HCT116 (cell line): ENCODE data around the gene ZNF423. TPM values are rescaled to one million over a fixed set of nuclear protein-coding genes. Genes with fewer than 3 reads are reported as not detected.

Experiments used
- ATAC-seq: fragments of 200-7000 bp; cut with Tn5 transposase; 2 replicates; pipeline ENCODE4 v1.9.1; 2020; ENCODE audit warnings: mild to moderate bottlenecking, moderate library complexity
- BruUV-seq: library from RNA; stranded (reverse); fragments of 400-500 nt; replicated peaks from 2 replicates; lab custom pipeline; 2021; lab: Mats Ljungman, UMichigan
- CTCF ChIA-PET: fragments of 300-600 bp; sonication (Branson Sonifier 250); formaldehyde crosslinking; loops from one replicate; lab custom pipeline; 2021; ENCODE audit warnings: antibody characterized with exemption; lab: Charles Lee
- POLR2A ChIA-PET: fragments of 300-600, 350-600 bp; sonication (Branson Sonifier 250); formaldehyde crosslinking; loops from one replicate; lab custom pipeline; 2021; ENCODE audit warnings: antibody characterized with exemption; lab: Charles Lee
- RAD21 ChIA-PET, 2 experiments: fragments of 300-600 bp; sonication (Branson Sonifier 250); formaldehyde crosslinking; loops; one replicate each; lab custom pipeline; 2023; ENCODE audit warnings: low total read pairs in 2 of 2; ENCODE audit not compliant: uncharacterized antibody in 2 of 2, unreplicated experiment in 2 of 2, low non-redundant PET in 1 of 2; lab: Charles Lee
- DNase-seq: peaks from one replicate; pipeline ENCODE4 v3.0.0-alpha.2; 2010; ENCODE audit warnings: low read depth, low spot score
- H2AFZ ChIP-seq: fragments of 200-600 bp; shearing (Covaris generic), sonication (generic); 2 replicates; pipeline ENCODE4 v1.6.1; 2017; ENCODE audit warnings: low read depth, mixed run types, mixed read lengths, antibody characterized with exemption, low read length; ENCODE audit not compliant: poor library complexity, severe bottlenecking
- H3K27ac ChIP-seq: 2 replicates; pipeline ENCODE4 v1.5.1; 2012; ENCODE audit warnings: low read depth, low read length
- H3K27me3 ChIP-seq: fragments of 200-600 bp; sonication (generic); 2 replicates; pipeline ENCODE4 v1.6.1; 2016; ENCODE audit warnings: mixed run types, low read length, mixed read lengths; ENCODE audit not compliant: insufficient read depth
- H3K36me3 ChIP-seq, 2 experiments: fragments of 200-500 bp in 1 of 2; fragments of 200-600 bp in 1 of 2; sonication (Bioruptor generic) in 1 of 2; sonication (generic) in 1 of 2; 2 replicates each; pipeline versions ENCODE4 v1.5.1 to v1.6.1; 2014 to 2016; ENCODE audit warnings: low read length in 2 of 2, inconsistent platforms in 1 of 2, mixed read lengths in 1 of 2, mixed run types in 1 of 2; ENCODE audit not compliant: insufficient read depth in 2 of 2, control insufficient read depth in 1 of 2
- H3K4me1 ChIP-seq, 2 experiments: fragments of 200-600 bp in 1 of 2; sonication (generic) in 1 of 2; 2 replicates each; pipeline versions ENCODE4 v1.5.1 to v1.6.1; 2012 to 2017; ENCODE audit warnings: low read length in 2 of 2, inconsistent platforms in 1 of 2, mild to moderate bottlenecking in 1 of 2, mixed read lengths in 1 of 2, mixed run types in 1 of 2, moderate library complexity in 1 of 2; ENCODE audit not compliant: insufficient read depth in 2 of 2, control insufficient read depth in 1 of 2
- H3K4me2 ChIP-seq: fragments of 200-600 bp; sonication (generic); 2 replicates; pipeline ENCODE4 v1.6.1; 2017; ENCODE audit warnings: mixed run types, low read length, mixed read lengths
- H3K4me3 ChIP-seq, 2 experiments: fragments of 200-600 bp in 1 of 2; sonication (generic) in 1 of 2; replicated peaks in 1 of 2; 2 replicates each; pipeline ENCODE4 v1.5.1; 2011 to 2016; ENCODE audit warnings: low read length in 2 of 2, control low read depth in 1 of 2, low read depth in 1 of 2, mild to moderate bottlenecking in 1 of 2, mixed read lengths in 1 of 2, mixed run types in 1 of 2
- H3K79me2 ChIP-seq: fragments of 200-600 bp; sonication (generic); 2 replicates; pipeline ENCODE4 v1.6.1; 2017; ENCODE audit warnings: mild to moderate bottlenecking, mixed run types, low read length, moderate library complexity, mixed read lengths; ENCODE audit not compliant: insufficient read depth
- H3K9ac ChIP-seq: fragments of 200-600 bp; sonication (generic); 2 replicates; pipeline ENCODE4 v1.6.1; 2016; ENCODE audit warnings: low read length, mixed read lengths
- H3K9me2 ChIP-seq: fragments of 200-600 bp; sonication (generic), shearing (Covaris generic); 2 replicates; pipeline ENCODE4 v1.6.1; 2017; ENCODE audit warnings: mixed run types, mild to moderate bottlenecking, moderate library complexity; ENCODE audit not compliant: insufficient read depth
- H3K9me3 ChIP-seq, 2 experiments: fragments of 200-500 bp in 1 of 2; fragments of 200-600 bp in 1 of 2; sonication (Bioruptor generic) in 1 of 2; sonication (generic) in 1 of 2; 2 replicates each; pipeline ENCODE4 v1.6.1; 2014 to 2017; ENCODE audit warnings: low read length in 2 of 2, mixed read lengths in 2 of 2, inconsistent platforms in 1 of 2, low read depth in 1 of 2, mild to moderate bottlenecking in 1 of 2, mixed run types in 1 of 2, moderate library complexity in 1 of 2; ENCODE audit not compliant: control insufficient read depth in 1 of 2, insufficient read depth in 1 of 2
- H4K20me1 ChIP-seq: fragments of 200-600 bp; sonication (generic), shearing (Covaris generic); 2 replicates; pipeline ENCODE4 v1.6.1; 2017; ENCODE audit warnings: mixed run types, mild to moderate bottlenecking, moderate library complexity; ENCODE audit not compliant: insufficient read depth
- CTCF ChIP-seq, 3 experiments: fragments of 200-600 bp in 1 of 3; sonication (generic) in 1 of 3; IDR thresholded peaks in 2 of 3; conservative IDR thresholded peaks in 1 of 3; 2 replicates each; pipeline ENCODE4 v1.5.1; 2012 to 2017; ENCODE audit warnings: low read depth in 2 of 3, low read length in 2 of 3, antibody characterized with exemption in 1 of 3, borderline replicate concordance in 1 of 3, control low read depth in 1 of 3, mild to moderate bottlenecking in 1 of 3, mixed read lengths in 1 of 3, mixed run types in 1 of 3, moderate library complexity in 1 of 3; ENCODE audit not compliant: insufficient read depth in 1 of 3
- JUND ChIP-seq: IDR thresholded peaks from 2 replicates; pipeline ENCODE4 v1.6.1; 2012
- POLR2AphosphoS5 ChIP-seq: IDR thresholded peaks from 2 replicates; pipeline ENCODE4 v1.6.1; 2011; ENCODE audit warnings: mild to moderate bottlenecking, low read depth, low read length, moderate library complexity
- RAD21 ChIP-seq: IDR thresholded peaks from 2 replicates; pipeline ENCODE4 v1.6.1; 2012; ENCODE audit warnings: low read depth, mild to moderate bottlenecking
- REST ChIP-seq: IDR thresholded peaks from 2 replicates; pipeline ENCODE4 v1.6.1; 2012; ENCODE audit warnings: low read depth
- SP1 ChIP-seq: IDR thresholded peaks from 2 replicates; pipeline ENCODE4 v1.6.1; 2012; ENCODE audit warnings: low read depth
- YY1 ChIP-seq: IDR thresholded peaks from 2 replicates; pipeline ENCODE4 v1.6.1; 2011; ENCODE audit warnings: low read length, low read depth, moderate library complexity, mild to moderate bottlenecking; ENCODE audit not compliant: insufficient replicate concordance; ENCODE audit errors: extremely low read depth
- ZFX ChIP-seq: fragments of 450-650 bp; IDR thresholded peaks from 2 replicates; pipeline ENCODE4 v1.6.1; 2017
- intact Hi-C: fragments of 100-400 bp; cut with micrococcal nuclease; formaldehyde crosslinking; loops from 2 replicates; pipeline ENCODE4 v1.10.0; 2022
- total RNA-seq: library from RNA; stranded (reverse); gene quantifications from one replicate; pipeline ENCODE4 v1.2.1, GENCODE V29; 2021; ENCODE audit not compliant: unreplicated experiment

The ZNF423 gene
- total RNA-seq, 1 experiment from 2014 or later, result 0.22 TPM

- Histone ChIP-seq H3K27ac (no peak overlapping the region), H3K9ac (no peak overlapping the region), H3K4me2 (no peak overlapping the region), H3K9me3 (no peaks in the 10 kb centered on the region), H3K36me3 (no peaks in the 10 kb centered on the region), H3K4me3 (no peak overlapping the region), H3K79me2 (no peaks in the 10 kb centered on the region), H3K9me2 (no peaks in the 10 kb centered on the region), H3K27me3 (peaks cover 17% of the 10 kb centered on the region; the same call in 1 of the 2 replicates), H2AFZ (no peak overlapping the region), H3K4me1 (peaks cover 0 to 3% of the 10 kb centered on the region in 2 experiments; a peak in 1 of 4 replicates), H4K20me1 (no peaks in the 10 kb centered on the region)
- DNase-seq (no peak), ATAC-seq (no peak)
- POLR2A ChIA-PET, result no interaction called here
- CTCF ChIA-PET, result no interaction called here
- intact Hi-C loops, result no loop called here
- TF ChIP-seq POLR2AphosphoS5 (no peak), CTCF (IDR thresholded peaks at IDR 0.05 in 2 of 3, conservative IDR thresholded peaks at IDR 0.05 in 1 of 3; ENCODE audit: borderline replicate concordance in 1 of 3, insufficient read depth in 1 of 3, low read depth in 2 of 3, low read length in 2 of 3) (no peak), JUND (no peak), YY1 (no peak), RAD21 (no peak), REST (no peak), ZFX (no peak), SP1 (no peak)
- RAD21 ChIA-PET, result no interaction called here
- BruUV-seq, result no TSS peak
Measured at GRCh38 chr16:49455181-49455990, 400.5 kb downstream of the ZNF423 start.
